Endothelial cell (in vitro differentiated cells): ENCODE results near the gene JDP2. TPM values are rescaled to one million over a fixed set of nuclear protein-coding genes. Genes with fewer than 3 reads are reported as not detected.

Experiments
- DNase-seq: peaks from one replicate; pipeline ENCODE4 v3.0.0; 2021; ENCODE audit warnings: low spot score
- H3K27ac Mint-ChIP-seq: one replicate; pipeline ENCODE4 v1.8.0; 2021; ENCODE audit warnings: mixed read lengths, inconsistent platforms; ENCODE audit not compliant: unreplicated experiment
- H3K27me3 Mint-ChIP-seq: one replicate; pipeline ENCODE4 v1.8.0; 2021; ENCODE audit warnings: mild to moderate bottlenecking, moderate library complexity, mixed read lengths, inconsistent platforms; ENCODE audit not compliant: unreplicated experiment
- H3K36me3 Mint-ChIP-seq: one replicate; pipeline ENCODE4 v1.8.0; 2021; ENCODE audit warnings: mild to moderate bottlenecking, low read depth, mixed read lengths, inconsistent platforms; ENCODE audit not compliant: unreplicated experiment
- H3K4me1 Mint-ChIP-seq: one replicate; pipeline ENCODE4 v1.8.0; 2021; ENCODE audit warnings: mild to moderate bottlenecking, mixed read lengths, inconsistent platforms; ENCODE audit not compliant: unreplicated experiment
- H3K4me3 Mint-ChIP-seq: one replicate; pipeline ENCODE4 v1.8.0; 2021; ENCODE audit warnings: mild to moderate bottlenecking, mixed read lengths, inconsistent platforms; ENCODE audit not compliant: unreplicated experiment
- H3K9me3 Mint-ChIP-seq: one replicate; pipeline ENCODE4 v1.8.0; 2021; ENCODE audit warnings: mixed read lengths, inconsistent platforms; ENCODE audit not compliant: unreplicated experiment
- CTCF ChIP-seq: fragments of 200-600 bp; sonication (generic); IDR thresholded peaks from one replicate; pipeline ENCODE4 v1.5.0; 2021; ENCODE audit warnings: antibody characterized with exemption; ENCODE audit not compliant: unreplicated experiment
- total RNA-seq: library from RNA; stranded (reverse); fragmentation: NEBNext Ultra II Directional; extraction: Animal tissue kit (Norgen Biotek cat#: 25700); gene quantifications from one replicate; pipeline ENCODE4 v1.2.1, GENCODE V29; 2021; ENCODE audit not compliant: unreplicated experiment

Gene JDP2
- total RNA-seq, 1 donor from 2014 or later: 5.1 TPM

GRCh38 chr14:75496755-75497154 is 68.9 kb downstream of the JDP2 start:
- H3K27me3 Mint-ChIP-seq: peaks cover 2% of the 10 kb centered on the region
- no peak overlapping the region for H3K4me3 Mint-ChIP-seq
- no peaks in the 10 kb centered on the region for H3K36me3 Mint-ChIP-seq
- TF ChIP-seq CTCF: no peak
- no peak for DNase-seq
- no peaks in the 10 kb centered on the region for H3K4me1 Mint-ChIP-seq
- H3K27ac Mint-ChIP-seq: no peak overlapping the region
- H3K9me3 Mint-ChIP-seq: no peaks in the 10 kb centered on the region

- no peak for TF ChIP-seq CTCF
- Mint-ChIP-seq H3K27me3 (peaks cover 2% of the 10 kb centered on the region), H3K27ac (no peak overlapping the region)
These were observed 69.4 kb downstream of the JDP2 start for GRCh38 chr14:75497191-75497590.

GRCh38 chr14:75497701-75498100 is 69.9 kb downstream of the JDP2 start:
- no peak overlapping the region for H3K4me3 Mint-ChIP-seq
- H3K27me3 Mint-ChIP-seq: peaks cover 2% of the 10 kb centered on the region
- H3K27ac Mint-ChIP-seq: no peak overlapping the region
- no peak for DNase-seq
- no peaks in the 10 kb centered on the region for H3K4me1 Mint-ChIP-seq
- no peak for TF ChIP-seq CTCF
- no peaks in the 10 kb centered on the region for H3K36me3 Mint-ChIP-seq
- no peaks in the 10 kb centered on the region for H3K9me3 Mint-ChIP-seq

More at GRCh38 chr14:75497191-75497590, 69.4 kb downstream of the JDP2 start:
- Mint-ChIP-seq H3K36me3 (no peaks in the 10 kb centered on the region), H3K4me3 (no peak overlapping the region), H3K9me3 (no peaks in the 10 kb centered on the region), H3K4me1 (no peaks in the 10 kb centered on the region)
- DNase-seq: no peak

- no peaks in the 10 kb centered on the region for H3K36me3 Mint-ChIP-seq
- peaks cover 2% of the 10 kb centered on the region for H3K27me3 Mint-ChIP-seq
- no peak overlapping the region for H3K27ac Mint-ChIP-seq
- H3K4me1 Mint-ChIP-seq: no peaks in the 10 kb centered on the region
- DNase-seq: no peak
- no peak for TF ChIP-seq CTCF
- no peak overlapping the region for H3K4me3 Mint-ChIP-seq
- H3K9me3 Mint-ChIP-seq: no peaks in the 10 kb centered on the region
These were observed 71.5 kb downstream of the JDP2 start for GRCh38 chr14:75499084-75499875.

- Mint-ChIP-seq H3K9me3 (no peaks in the 10 kb centered on the region), H3K4me3 (no peak overlapping the region), H3K4me1 (no peaks in the 10 kb centered on the region), H3K27ac (no peak overlapping the region), H3K36me3 (no peaks in the 10 kb centered on the region), H3K27me3 (peaks cover 2% of the 10 kb centered on the region)
- no peak for TF ChIP-seq CTCF
- DNase-seq: no peak
These were observed 73.3 kb downstream of the JDP2 start for GRCh38 chr14:75501080-75501479.
